Sigmoid colon (tissue), 7 donors: ENCODE measurements around the gene ZNF280B. TPM values are rescaled to one million over a fixed set of nuclear protein-coding genes. Genes with fewer than 3 reads are reported as not detected.

Experiments
- DNase-seq: peaks from one replicate; pipeline ENCODE4 v3.0.0-alpha.2; 2019
- H3K27ac ChIP-seq, 4 donors: fragments of 200-600 bp; sonication (generic); one replicate each; pipeline ENCODE4 v1.5.1; 2016 to 2019; ENCODE audit warnings: mild to moderate bottlenecking in 1 of 4
- H3K27me3 ChIP-seq, 3 donors: fragments of 200-600 bp; sonication (generic); one replicate each; pipeline ENCODE4 v1.5.1; 2019; ENCODE audit warnings: mild to moderate bottlenecking in 1 of 3
- H3K36me3 ChIP-seq, 4 donors: fragments of 200-600 bp; sonication (generic); one replicate each; pipeline ENCODE4 v1.5.1; 2016 to 2019
- H3K4me1 ChIP-seq, 4 donors: fragments of 200-600 bp; sonication (generic); one replicate each; pipeline ENCODE4 v1.5.1; 2017 to 2019
- H3K4me3 ChIP-seq, 4 donors: fragments of 200-600 bp; sonication (generic); one replicate each; pipeline ENCODE4 v1.5.1; 2017 to 2019; ENCODE audit warnings: mild to moderate bottlenecking in 2 of 4, moderate library complexity in 1 of 4
- H3K9me3 ChIP-seq, 4 donors: fragments of 200-600 bp in 3 of 4; sonication (generic) in 3 of 4; one replicate each; pipeline versions ENCODE4 v1.5.1 to v1.6.1; 2013 to 2019
- CTCF ChIP-seq, 4 experiments: fragments of 450-650 bp in 3 of 4; fragments of 200-600 bp in 1 of 4; IDR thresholded peaks; one replicate each; pipeline ENCODE4 v1.5.1; 2016 to 2019; ENCODE audit warnings: antibody characterized with exemption in 4 of 4, mild to moderate bottlenecking in 3 of 4, moderate library complexity in 2 of 4
- EP300 ChIP-seq, 4 donors: sonication (generic); formaldehyde crosslinking; IDR thresholded peaks; one replicate each; pipeline ENCODE4 v1.6.1; 2017; ENCODE audit warnings: antibody characterized with exemption in 4 of 4
- POLR2A ChIP-seq, 2 donors: fragments of 450-650 bp; IDR thresholded peaks; one replicate each; pipeline ENCODE4 v1.6.1; 2016; ENCODE audit warnings: antibody characterized with exemption in 2 of 2, mild to moderate bottlenecking in 2 of 2, moderate library complexity in 2 of 2
- POLR2AphosphoS5 ChIP-seq, 4 donors: sonication (generic); formaldehyde crosslinking; IDR thresholded peaks; one replicate each; pipeline ENCODE4 v1.6.1; 2017; ENCODE audit warnings: antibody characterized with exemption in 4 of 4
- WGBS, 2 donors: extraction: QIAGEN DNeasy Blood & Tissue Kit; methylation state at CpG; one replicate each; pipeline ENCODE4 v1.1.7; 2013; 5-methylcytosine and 5-hydroxymethylcytosine counted together
- intact Hi-C: fragments of 100-400 bp; cut with DNase I; formaldehyde crosslinking; loops from one replicate; pipeline ENCODE4 v1.15.1; 2023
- polyA plus RNA-seq, 3 donors: library from polyadenylated mRNA; stranded (reverse); fragments of 200-250 nt; gene quantifications; one replicate each; pipeline ENCODE4 v1.2.3, GENCODE V29; 2013
- total RNA-seq, 4 donors: library from RNA; depleted of rRNA; stranded (reverse); fragments of >200 nt; gene quantifications; one replicate each; pipeline ENCODE4 v1.1.0, GENCODE V29; 2016
- donor health status: healthy with polysubstance abuse.
- donor health status: Bipolar disorder and iron deficiency.
- donor health status: healthy.

The ZNF280B gene
- total and polyA plus RNA-seq, 7 donors, result under 0.01 to 1.1 (median 0.41) TPM

- WGBS, 2 donors, result 77 to 87% methylated on average over 4 of the region's 4 CpGs
- TF ChIP-seq POLR2A (IDR thresholded peaks at IDR 0.05) (no peak), EP300 (IDR thresholded peaks at IDR 0.05) (no peak), POLR2AphosphoS5 (IDR thresholded peaks at IDR 0.05) (no peak), CTCF (IDR thresholded peaks at IDR 0.05) (no peak)
- no peak for DNase-seq
- Histone ChIP-seq H3K4me3 (no peak overlapping the region), H3K4me1 (peaks cover 0 to 8% (median 2%) of the 10 kb centered on the region in 4 donors), H3K27me3 (peaks cover 0 to 4% (median 0%) of the 10 kb centered on the region in 3 donors), H3K9me3 (no peaks in the 10 kb centered on the region), H3K27ac (no peak overlapping the region), H3K36me3 (no peaks in the 10 kb centered on the region)
- intact Hi-C loops, result no loop called here
These were observed 46.2 kb upstream of the ZNF280B start for GRCh38 chr22:22554587-22555284.

- Histone ChIP-seq H3K36me3 (no peaks in the 10 kb centered on the region), H3K4me1 (peaks cover 0 to 8% (median 2%) of the 10 kb centered on the region in 4 donors), H3K27ac (no peak overlapping the region), H3K27me3 (peaks cover 0 to 2% (median 0%) of the 10 kb centered on the region in 3 donors), H3K9me3 (no peaks in the 10 kb centered on the region), H3K4me3 (no peak overlapping the region)
- TF ChIP-seq POLR2A (IDR thresholded peaks at IDR 0.05), result no peak
- TF ChIP-seq EP300 (IDR thresholded peaks at IDR 0.05), result no peak
- no peak for TF ChIP-seq POLR2AphosphoS5 (IDR thresholded peaks at IDR 0.05)
- TF ChIP-seq CTCF (IDR thresholded peaks at IDR 0.05), result no peak
- intact Hi-C loops, result no loop called here
- DNase-seq, result no peak
- 59% methylated on average over 8 of the region's 8 CpGs for WGBS, 2 donors
These were observed 45.4 kb upstream of the ZNF280B start for GRCh38 chr22:22553735-22554586.

GRCh38 chr22:22553141-22553540 lies 44.6 kb upstream of the ZNF280B start:
- intact Hi-C loops, result no loop called here
- peaks cover 0 to 8% (median 2%) of the 10 kb centered on the region in 4 donors for H3K4me1 ChIP-seq
- TF ChIP-seq POLR2A (IDR thresholded peaks at IDR 0.05), result no peak
- TF ChIP-seq CTCF (IDR thresholded peaks at IDR 0.05), result no peak
- no peak for TF ChIP-seq POLR2AphosphoS5 (IDR thresholded peaks at IDR 0.05)
- TF ChIP-seq EP300 (IDR thresholded peaks at IDR 0.05), result no peak
- no peak overlapping the region for H3K27ac ChIP-seq
- DNase-seq, result no peak
- no peaks in the 10 kb centered on the region for H3K36me3 ChIP-seq
- no peaks in the 10 kb centered on the region for H3K9me3 ChIP-seq
- H3K4me3 ChIP-seq, result no peak overlapping the region
- H3K27me3 ChIP-seq, result no peaks in the 10 kb centered on the region
- 93 to 94% methylated on average over 1 of the region's 1 CpG for WGBS, 2 donors

GRCh38 chr22:22552630-22553029 lies 44.1 kb upstream of the ZNF280B start:
- Histone ChIP-seq H3K36me3 (no peaks in the 10 kb centered on the region), H3K9me3 (no peaks in the 10 kb centered on the region), H3K27ac (no peak overlapping the region), H3K4me1 (peaks cover 0 to 8% (median 2%) of the 10 kb centered on the region in 4 donors), H3K27me3 (no peaks in the 10 kb centered on the region), H3K4me3 (no peak overlapping the region)
- WGBS, 2 donors, result 69 to 72% methylated on average over 4 of the region's 4 CpGs
- TF ChIP-seq POLR2A (IDR thresholded peaks at IDR 0.05), result no peak
- no peak for TF ChIP-seq CTCF (IDR thresholded peaks at IDR 0.05)
- no peak for TF ChIP-seq EP300 (IDR thresholded peaks at IDR 0.05)
- TF ChIP-seq POLR2AphosphoS5 (IDR thresholded peaks at IDR 0.05), result no peak
- intact Hi-C loops, result no loop called here
- DNase-seq, result no peak
